Transverse colon (tissue), 4 donors: ENCODE data around the gene EPGN. TPM values are rescaled to one million over a fixed set of nuclear protein-coding genes. Genes with fewer than 3 reads are reported as not detected.

Experiments
- DNase-seq: peaks from one replicate; pipeline ENCODE4 v3.0.0-alpha.2; 2019
- H3K27ac ChIP-seq, 4 donors: fragments of 200-600 bp; sonication (generic); 2 replicates each; pipeline ENCODE4 v1.5.1; 2016 to 2018; ENCODE audit warnings: inconsistent platforms in 4 of 4
- H3K27me3 ChIP-seq: fragments of 200-600 bp; sonication (generic); 2 replicates; pipeline ENCODE4 v1.5.1; 2017; ENCODE audit warnings: inconsistent platforms
- H3K36me3 ChIP-seq, 4 donors: fragments of 200-600 bp; sonication (generic); 2 replicates each; pipeline ENCODE4 v1.5.1; 2017 to 2019; ENCODE audit warnings: inconsistent platforms in 4 of 4
- H3K4me1 ChIP-seq, 4 donors: fragments of 200-600 bp; sonication (generic); 2 replicates each; pipeline ENCODE4 v1.5.1; 2017 to 2020; ENCODE audit warnings: inconsistent platforms in 4 of 4
- H3K4me3 ChIP-seq, 4 donors: fragments of 200-600 bp; sonication (generic); 1 replicate in 1 of 4; 2 replicates in 3 of 4; pipeline versions ENCODE4 v1.5.1 to v1.6.1; 2017 to 2019; ENCODE audit warnings: inconsistent platforms in 4 of 4
- H3K9me3 ChIP-seq, 2 donors: fragments of 200-600 bp; sonication (generic); 2 replicates each; pipeline ENCODE4 v1.5.1; 2017 to 2019; ENCODE audit warnings: inconsistent platforms in 2 of 2
- EP300 ChIP-seq: sonication (generic); formaldehyde crosslinking; IDR thresholded peaks from one replicate; pipeline ENCODE4 v1.6.1; 2017; ENCODE audit warnings: antibody characterized with exemption, low read depth
- POLR2A ChIP-seq: fragments of 450-650 bp; IDR thresholded peaks from one replicate; pipeline ENCODE4 v1.6.1; 2016; ENCODE audit warnings: antibody characterized with exemption, mild to moderate bottlenecking, moderate library complexity
- POLR2AphosphoS5 ChIP-seq, 3 donors: sonication (generic); formaldehyde crosslinking; IDR thresholded peaks; one replicate each; pipeline ENCODE4 v1.6.1; 2016; ENCODE audit warnings: antibody characterized with exemption in 3 of 3
- WGBS, 2 donors: methylation state at CpG; one replicate each; pipeline ENCODE4 v1.1.5; 2018; ENCODE audit warnings: low coverage in 1 of 2; 5-methylcytosine and 5-hydroxymethylcytosine counted together
- in situ Hi-C, 4 donors: fragments of 200-750 bp; cut with MboI; loops; one replicate each; pipeline versions ENCODE4 v1.15.0 to v1.15.1; 2017; ENCODE audit warnings: low sequenced_read_pairs in 3 of 4, low pct_ligation_motif_present in 1 of 4, low pct_unique_long_range_greater_than_20kb in 1 of 4
- intact Hi-C: fragments of 100-400 bp; cut with DNase I; formaldehyde crosslinking; loops from one replicate; pipeline ENCODE4 v1.15.1; 2023; ENCODE audit warnings: low total_unique reads
- total RNA-seq, 4 donors: library from RNA; depleted of rRNA; stranded (reverse); fragments of >200 nt; gene quantifications; one replicate each; pipeline ENCODE4 v1.1.0, GENCODE V29; 2016
- TF ChIP-seq, protein P1 (sequence below), 5 experiments: fragments of 200-600 bp in 3 of 5; fragments of 450-650 bp in 2 of 5; sonication (generic) in 3 of 5; IDR thresholded peaks; 1 replicate in 2 of 5; 2 replicates in 3 of 5; pipeline ENCODE4 v1.5.1; 2016 to 2017; ENCODE audit warnings: antibody characterized with exemption in 5 of 5, inconsistent platforms in 3 of 5, mild to moderate bottlenecking in 2 of 5, moderate library complexity in 1 of 5

Gene EPGN
- total RNA-seq, result not detected

DNA sequence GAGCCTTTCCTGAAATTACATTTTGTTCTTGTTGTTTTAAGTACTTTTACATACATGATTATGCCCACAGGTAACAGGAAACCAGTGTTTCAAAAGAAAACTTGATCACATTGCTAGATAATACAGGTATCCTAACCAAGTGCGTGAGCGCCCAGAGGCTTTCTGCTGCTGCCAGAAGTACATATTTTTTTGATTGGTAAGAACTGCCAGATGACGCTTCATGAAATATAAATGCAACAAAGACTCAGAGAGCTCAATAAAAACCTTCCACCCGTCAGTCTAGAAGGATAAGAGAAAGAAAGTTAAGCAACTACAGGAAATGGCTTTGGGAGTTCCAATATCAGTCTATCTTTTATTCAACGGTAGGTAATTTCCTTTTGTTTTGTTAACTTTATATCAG lies at the start of gene EPGN:
EPGN (plus strand) TSS at position 256 of the 400 bp plus-strand sequence; CDS start at position 320, 64 bp downstream.
- H3K36me3 ChIP-seq, result no peaks in the 10 kb centered on the region
- H3K4me3 ChIP-seq, result no peak within 1 kb of the TSS
- no peaks in the 10 kb centered on the region for H3K4me1 ChIP-seq
- intact Hi-C loops (no loop called here), in situ Hi-C loops (loop anchor here (10.0 to 25.0 kb wide), 2 partner anchors 113 to 121 kb away; no protein-coding TSS in a partner anchor)
- 61 to 70% methylated on average over 5 of the region's 5 CpGs for WGBS, 2 donors
- H3K27me3 ChIP-seq, result no peaks in the 10 kb centered on the region
- TF ChIP-seq POLR2A, result no peak
- TF ChIP-seq, protein P1, sequence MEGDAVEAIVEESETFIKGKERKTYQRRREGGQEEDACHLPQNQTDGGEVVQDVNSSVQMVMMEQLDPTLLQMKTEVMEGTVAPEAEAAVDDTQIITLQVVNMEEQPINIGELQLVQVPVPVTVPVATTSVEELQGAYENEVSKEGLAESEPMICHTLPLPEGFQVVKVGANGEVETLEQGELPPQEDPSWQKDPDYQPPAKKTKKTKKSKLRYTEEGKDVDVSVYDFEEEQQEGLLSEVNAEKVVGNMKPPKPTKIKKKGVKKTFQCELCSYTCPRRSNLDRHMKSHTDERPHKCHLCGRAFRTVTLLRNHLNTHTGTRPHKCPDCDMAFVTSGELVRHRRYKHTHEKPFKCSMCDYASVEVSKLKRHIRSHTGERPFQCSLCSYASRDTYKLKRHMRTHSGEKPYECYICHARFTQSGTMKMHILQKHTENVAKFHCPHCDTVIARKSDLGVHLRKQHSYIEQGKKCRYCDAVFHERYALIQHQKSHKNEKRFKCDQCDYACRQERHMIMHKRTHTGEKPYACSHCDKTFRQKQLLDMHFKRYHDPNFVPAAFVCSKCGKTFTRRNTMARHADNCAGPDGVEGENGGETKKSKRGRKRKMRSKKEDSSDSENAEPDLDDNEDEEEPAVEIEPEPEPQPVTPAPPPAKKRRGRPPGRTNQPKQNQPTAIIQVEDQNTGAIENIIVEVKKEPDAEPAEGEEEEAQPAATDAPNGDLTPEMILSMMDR (IDR thresholded peaks at IDR 0.05), result no peak
- TF ChIP-seq EP300, result no peak
- TF ChIP-seq POLR2AphosphoS5 (IDR thresholded peaks at IDR 0.05), result no peak
- DNase-seq, result no peak
- H3K27ac ChIP-seq, result no peak within 1 kb of the TSS
- no peaks in the 10 kb centered on the region for H3K9me3 ChIP-seq

DNA sequence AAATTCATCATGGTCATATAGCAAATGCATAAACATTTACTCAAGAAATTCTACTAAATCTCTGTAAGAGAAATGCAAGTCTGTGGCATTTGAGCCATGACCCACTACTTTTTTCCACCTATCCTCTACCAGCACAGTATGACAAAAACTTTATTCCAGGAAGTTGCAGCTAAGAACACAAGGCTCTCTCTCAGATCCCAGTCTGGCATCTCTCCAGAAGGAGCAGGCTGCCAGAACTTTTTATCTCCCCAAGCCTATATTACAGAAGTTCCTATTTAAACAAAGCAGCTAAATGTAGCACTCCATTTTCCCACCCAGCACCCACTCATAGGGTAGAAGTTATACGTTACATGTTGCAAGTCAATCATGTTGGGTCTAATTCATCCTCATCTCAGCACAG lies 49.3 kb upstream of the EPGN start:
- Histone ChIP-seq H3K9me3 (peaks cover under 1 to 2% of the 10 kb centered on the region in 2 donors), H3K4me1 (no peaks in the 10 kb centered on the region), H3K27me3 (no peaks in the 10 kb centered on the region), H3K4me3 (no peak overlapping the region), H3K36me3 (no peaks in the 10 kb centered on the region), H3K27ac (no peak overlapping the region)
- in situ Hi-C loops (no loop called here), intact Hi-C loops (no loop called here)
- TF ChIP-seq, protein P1 (IDR thresholded peaks at IDR 0.05), result no peak
- TF ChIP-seq POLR2A, result no peak
- TF ChIP-seq POLR2AphosphoS5 (IDR thresholded peaks at IDR 0.05), result no peak
- TF ChIP-seq EP300, result no peak
- peak; percentile 44 for DNase-seq
- 33% methylated on average over 1 of the region's 1 CpG; no CpG with 5 or more reads in 1 of the 2 donors for WGBS, 2 donors

GRCh38 chr4:74260036-74260435 lies 48.2 kb upstream of the EPGN start:
- Histone ChIP-seq H3K9me3 (no peaks in the 10 kb centered on the region), H3K4me3 (no peak overlapping the region), H3K27ac (no peak overlapping the region), H3K36me3 (no peaks in the 10 kb centered on the region), H3K27me3 (no peaks in the 10 kb centered on the region), H3K4me1 (no peaks in the 10 kb centered on the region)
- intact Hi-C loops, result no loop called here
- in situ Hi-C loops, result no loop called here
- TF ChIP-seq POLR2AphosphoS5 (IDR thresholded peaks at IDR 0.05), result no peak
- TF ChIP-seq EP300, result no peak
- no peak for TF ChIP-seq POLR2A
- TF ChIP-seq, protein P1 (IDR thresholded peaks at IDR 0.05), result no peak
- no peak for DNase-seq
- 83 to 94% methylated on average over 1 of the region's 1 CpG for WGBS, 2 donors

DNA sequence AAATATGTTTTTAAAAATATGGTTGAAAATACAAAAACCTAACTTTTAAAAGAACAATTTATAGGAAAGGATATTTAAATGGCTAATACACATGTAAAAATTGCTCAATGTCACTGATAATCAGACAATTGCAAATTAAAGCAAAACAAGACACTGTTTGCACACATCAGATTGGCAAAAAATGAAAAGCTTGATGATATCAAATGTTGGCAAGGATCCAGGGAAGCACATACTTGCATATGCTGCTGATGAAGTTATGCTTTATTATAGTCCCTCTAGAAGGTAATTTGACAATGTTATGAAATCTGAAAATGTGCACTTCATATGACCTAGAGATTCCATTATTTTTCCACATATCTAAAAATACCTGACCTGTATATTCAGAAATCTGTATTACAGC lies 45.7 kb upstream of the EPGN start:
- H3K36me3 ChIP-seq, result no peaks in the 10 kb centered on the region
- no peak overlapping the region for H3K4me3 ChIP-seq
- H3K4me1 ChIP-seq, result no peaks in the 10 kb centered on the region
- no peak for DNase-seq
- intact Hi-C loops, result no loop called here
- H3K27me3 ChIP-seq, result no peaks in the 10 kb centered on the region
- no peak for TF ChIP-seq POLR2A
- no peak for TF ChIP-seq EP300
- no peak for TF ChIP-seq POLR2AphosphoS5 (IDR thresholded peaks at IDR 0.05)
- TF ChIP-seq, protein P1 (IDR thresholded peaks at IDR 0.05), result no peak
- H3K9me3 ChIP-seq, result no peaks in the 10 kb centered on the region
- no peak overlapping the region for H3K27ac ChIP-seq
- in situ Hi-C loops, result no loop called here
